Loucy (cell line): ENCODE data around the gene FAM181A.

Experiments
- H2AFZ ChIP-seq: fragments of 200-600 bp; sonication (generic); 2 replicates; pipeline ENCODE4 v1.6.0; 2016; ENCODE audit warnings: antibody characterized with exemption, mild to moderate bottlenecking, low read length, moderate library complexity
- H3F3A ChIP-seq: fragments of 200-600 bp; 2 replicates; pipeline ENCODE4 v1.6.0; 2016; ENCODE audit warnings: antibody characterized with exemption, low read depth, mild to moderate bottlenecking
- H3K27me3 ChIP-seq: fragments of 200-600 bp; sonication (generic); 2 replicates; pipeline ENCODE4 v1.6.1; 2014; ENCODE audit warnings: low read length, mild to moderate bottlenecking; ENCODE audit not compliant: insufficient read depth, poor library complexity, severe bottlenecking
- H3K36me3 ChIP-seq: fragments of 200-600 bp; sonication (generic); 2 replicates; pipeline ENCODE4 v1.6.1; 2016; ENCODE audit warnings: low read length; ENCODE audit not compliant: insufficient read depth
- H3K4me1 ChIP-seq: fragments of 200-600 bp; sonication (generic); 2 replicates; pipeline ENCODE4 v1.5.1; 2014; ENCODE audit warnings: low read length, mild to moderate bottlenecking; ENCODE audit not compliant: insufficient read depth, poor library complexity, severe bottlenecking
- H3K4me2 ChIP-seq: fragments of 200-600 bp; sonication (generic); 2 replicates; pipeline ENCODE4 v1.6.0; 2014; ENCODE audit warnings: antibody characterized with exemption, low read length, low read depth, mild to moderate bottlenecking; ENCODE audit not compliant: poor library complexity, severe bottlenecking
- H3K4me3 ChIP-seq: fragments of 200-600 bp; sonication (generic); 2 replicates; pipeline ENCODE4 v1.5.1; 2014; ENCODE audit warnings: low read length, mild to moderate bottlenecking, mixed read lengths; ENCODE audit not compliant: poor library complexity, severe bottlenecking
- H3K79me2 ChIP-seq: fragments of 200-600 bp; sonication (generic); 2 replicates; pipeline ENCODE4 v1.6.1; 2014; ENCODE audit warnings: low read length; ENCODE audit not compliant: insufficient read depth
- H3K9ac ChIP-seq: fragments of 200-600 bp; sonication (generic); 2 replicates; pipeline ENCODE4 v1.6.0; 2014; ENCODE audit warnings: mild to moderate bottlenecking, low read depth, low read length, moderate library complexity; ENCODE audit not compliant: poor library complexity, severe bottlenecking
- H3K9me2 ChIP-seq: fragments of 200-600 bp; sonication (generic); replicated peaks from 2 replicates; pipeline ENCODE4 v1.6.1; 2016; ENCODE audit warnings: low read depth, low read length, mixed read lengths
- H3K9me3 ChIP-seq: fragments of 200-600 bp; sonication (generic); 2 replicates; pipeline ENCODE4 v1.6.1; 2014; ENCODE audit warnings: mild to moderate bottlenecking, antibody characterized with exemption, low read length, low read depth; ENCODE audit not compliant: insufficient read depth
- H4K20me1 ChIP-seq: fragments of 200-600 bp; sonication (generic); 2 replicates; pipeline ENCODE4 v1.6.0; 2014; ENCODE audit warnings: antibody characterized with exemption, low read length, mild to moderate bottlenecking; ENCODE audit not compliant: insufficient read depth, poor library complexity, severe bottlenecking
- CTCF ChIP-seq: fragments of 200-600 bp; sonication (generic); conservative IDR thresholded peaks from 2 replicates; pipeline ENCODE4 v1.5.1; 2014; ENCODE audit warnings: mild to moderate bottlenecking, antibody characterized with exemption, low read length
- EZH2phosphoT487 ChIP-seq: fragments of 200-600 bp; IDR thresholded peaks from 2 replicates; pipeline ENCODE4 v1.6.1; 2018; ENCODE audit warnings: antibody characterized with exemption, mild to moderate bottlenecking, moderate library complexity, borderline replicate concordance

Gene FAM181A

GRCh38 chr14:93950948-93951634 is 23.9 kb downstream of the FAM181A start:
- H3K4me2 ChIP-seq = no peak overlapping the region
- no peaks in the 10 kb centered on the region for H3K9me2 ChIP-seq
- no peaks in the 10 kb centered on the region for H3K79me2 ChIP-seq

GRCh38 chr14:93951635-93952540 is 24.7 kb downstream of the FAM181A start:
- Histone ChIP-seq H3K4me1 (peaks cover 45% of the 10 kb centered on the region), H3K9me3 (no peaks in the 10 kb centered on the region), H2AFZ (no peak overlapping the region), H3K9ac (no peak overlapping the region), H3F3A (no peaks in the 10 kb centered on the region), H4K20me1 (no peaks in the 10 kb centered on the region), H3K4me3 (no peak overlapping the region), H3K27me3 (no peaks in the 10 kb centered on the region), H3K79me2 (no peaks in the 10 kb centered on the region), H3K9me2 (no peaks in the 10 kb centered on the region), H3K4me2 (no peak overlapping the region), H3K36me3 (no peaks in the 10 kb centered on the region)
- no peak for TF ChIP-seq EZH2phosphoT487
- TF ChIP-seq CTCF = no peak

More at GRCh38 chr14:93950948-93951634, 23.9 kb downstream of the FAM181A start:
- H3K36me3 ChIP-seq = no peaks in the 10 kb centered on the region
- H2AFZ ChIP-seq = no peak overlapping the region
- no peaks in the 10 kb centered on the region for H4K20me1 ChIP-seq
- H3K9me3 ChIP-seq = no peaks in the 10 kb centered on the region
- H3K4me3 ChIP-seq = no peak overlapping the region
- no peaks in the 10 kb centered on the region for H3K27me3 ChIP-seq
- peaks cover 37% of the 10 kb centered on the region for H3K4me1 ChIP-seq
- no peaks in the 10 kb centered on the region for H3F3A ChIP-seq
- no peak for TF ChIP-seq EZH2phosphoT487
- TF ChIP-seq CTCF = no peak
- no peak overlapping the region for H3K9ac ChIP-seq

GRCh38 chr14:93952829-93953228 is 25.7 kb downstream of the FAM181A start:
- H3K79me2 ChIP-seq = no peaks in the 10 kb centered on the region
- peaks cover 54% of the 10 kb centered on the region for H3K4me1 ChIP-seq
- H4K20me1 ChIP-seq = no peaks in the 10 kb centered on the region
- H3K27me3 ChIP-seq = no peaks in the 10 kb centered on the region
- no peaks in the 10 kb centered on the region for H3K36me3 ChIP-seq
- H3K9me3 ChIP-seq = no peaks in the 10 kb centered on the region
- H3K4me3 ChIP-seq = no peak overlapping the region
- TF ChIP-seq CTCF (no peak), EZH2phosphoT487 (no peak)
- H3K9ac ChIP-seq = no peak overlapping the region
- no peak overlapping the region for H3K4me2 ChIP-seq
- H2AFZ ChIP-seq = no peak overlapping the region
- no peaks in the 10 kb centered on the region for H3F3A ChIP-seq
- H3K9me2 ChIP-seq = no peaks in the 10 kb centered on the region
